Non-pigmented ciliary epithelial cell (primary cell): Measurements from ENCODE around the gene NCOA6.
"Not testable (repeated sequence)": the region's sequence is repeated elsewhere in the genome, so short reads cannot be mapped to it uniquely, and the experiment has no call there.

Source experiments
- DNase-seq: peaks from one replicate; pipeline ENCODE4 v3.0.0-alpha.2; 2010; ENCODE audit warnings: low read depth

NCOA6 gene

GRCh38 chr20:34774886-34775285 lies 50.6 kb downstream of the NCOA6 start:
- no peak for DNase-seq

GRCh38 chr20:34774449-34774848 lies 51.0 kb downstream of the NCOA6 start:
- no peak for DNase-seq

- DNase-seq, result no peak
Measured at GRCh38 chr20:34773726-34774125, 51.7 kb downstream of the NCOA6 start.

- no peak for DNase-seq
Measured at GRCh38 chr20:34772437-34772836, 53.0 kb downstream of the NCOA6 start.

- DNase-seq, result no peak
Measured at GRCh38 chr20:34771680-34772081, 53.8 kb downstream of the NCOA6 start.

GRCh38 chr20:34768096-34768495 lies 57.4 kb downstream of the NCOA6 start:
- DNase-seq, result no peak

- no peak for DNase-seq
Measured at GRCh38 chr20:34762031-34762555, 63.4 kb downstream of the NCOA6 start.

GRCh38 chr20:34755367-34755766 lies 70.1 kb downstream of the NCOA6 start:
- no peak for DNase-seq

GRCh38 chr20:34754611-34755010 lies 70.8 kb downstream of the NCOA6 start:
- DNase-seq, result no peak

- DNase-seq, result no peak
Measured at GRCh38 chr20:34753706-34754461, 71.6 kb downstream of the NCOA6 start.

GRCh38 chr20:34751453-34751852 lies 74.0 kb downstream of the NCOA6 start:
- no peak for DNase-seq

GRCh38 chr20:34750484-34750883 lies 75.0 kb downstream of the NCOA6 start:
- DNase-seq, result no peak

GRCh38 chr20:34748709-34749108 lies 76.7 kb downstream of the NCOA6 start:
- no peak for DNase-seq

- DNase-seq, result no peak
Measured at GRCh38 chr20:34747479-34747878, 78.0 kb downstream of the NCOA6 start.

GRCh38 chr20:34746674-34747073 lies 78.8 kb downstream of the NCOA6 start:
- no peak for DNase-seq

GRCh38 chr20:34744847-34745246 lies 80.6 kb downstream of the NCOA6 start:
- no peak for DNase-seq

- DNase-seq, result no peak
Measured at GRCh38 chr20:34744340-34744739, 81.1 kb downstream of the NCOA6 start.

- DNase-seq, result no peak
Measured at GRCh38 chr20:34743039-34743438, 82.4 kb downstream of the NCOA6 start.

GRCh38 chr20:34736106-34736735 lies 89.2 kb downstream of the NCOA6 start:
- no peak for DNase-seq

GRCh38 chr20:34732523-34732922 lies 92.9 kb downstream of the NCOA6 start:
- no peak for DNase-seq

- DNase-seq, result no peak
Measured at GRCh38 chr20:34729416-34729815, 96.0 kb downstream of the NCOA6 start.

- DNase-seq, result no peak
Measured at GRCh38 chr20:34724172-34724571, 101.3 kb downstream of the NCOA6 start.

- not testable (repeated sequence) for DNase-seq
Measured at GRCh38 chr20:34722560-34722959, 102.9 kb downstream of the NCOA6 start.

GRCh38 chr20:34720266-34720665 lies 105.2 kb downstream of the NCOA6 start:
- no peak for DNase-seq
